Measurements from ENCODE around the gene TMEM202. TPM values are rescaled to one million over a fixed set of nuclear protein-coding genes. Genes with fewer than 3 reads are reported as not detected.
"Not testable (repeated sequence)": the region's sequence is repeated elsewhere in the genome, so short reads cannot be mapped to it uniquely, and the experiment has no call there.

The TMEM202 gene
- polyA plus RNA-seq, 1 donor: not detected

GRCh38 chr15:72402726-72403125, 4.6 kb downstream of the TMEM202 start:
- DNase-seq (ENCODE audit: low read depth): no peak

GRCh38 chr15:72404356-72404755, 6.3 kb downstream of the TMEM202 start:
- DNase-seq (ENCODE audit: low read depth): no peak

GRCh38 chr15:72404841-72405240, 6.7 kb downstream of the TMEM202 start:
- no peak for DNase-seq (ENCODE audit: low read depth)

GRCh38 chr15:72406936-72407335, 8.8 kb downstream of the TMEM202 start:
- DNase-seq (ENCODE audit: low read depth): no peak

GRCh38 chr15:72411111-72411510, 13.0 kb downstream of the TMEM202 start:
- no peak for DNase-seq (ENCODE audit: low read depth)

- DNase-seq (ENCODE audit: low read depth): no peak
Observed at GRCh38 chr15:72411544-72411943, 13.4 kb downstream of the TMEM202 start.

- DNase-seq (ENCODE audit: low read depth): not testable (repeated sequence)
Observed at GRCh38 chr15:72413337-72413736, 15.2 kb downstream of the TMEM202 start.

GRCh38 chr15:72415304-72415703, 17.2 kb downstream of the TMEM202 start:
- DNase-seq (ENCODE audit: low read depth): no peak

- DNase-seq (ENCODE audit: low read depth): not testable (repeated sequence)
Observed at GRCh38 chr15:72419768-72420167, 21.7 kb downstream of the TMEM202 start.

GRCh38 chr15:72420576-72420975, 22.5 kb downstream of the TMEM202 start:
- DNase-seq (ENCODE audit: low read depth): no peak

- DNase-seq (ENCODE audit: low read depth): no peak
Observed at GRCh38 chr15:72421484-72421883, 23.4 kb downstream of the TMEM202 start.

GRCh38 chr15:72423256-72423655, 25.2 kb downstream of the TMEM202 start:
- no peak for DNase-seq (ENCODE audit: low read depth)

- no peak for DNase-seq (ENCODE audit: low read depth)
Observed at GRCh38 chr15:72426753-72427152, 28.6 kb downstream of the TMEM202 start.

GRCh38 chr15:72437650-72438316, 39.7 kb downstream of the TMEM202 start:
- DNase-seq (ENCODE audit: low read depth): no peak

- DNase-seq (ENCODE audit: low read depth): not testable (repeated sequence)
Observed at GRCh38 chr15:72442848-72443247, 44.7 kb downstream of the TMEM202 start.

- DNase-seq (ENCODE audit: low read depth): no peak
Observed at GRCh38 chr15:72445426-72445825, 47.3 kb downstream of the TMEM202 start.

GRCh38 chr15:72450805-72451204, 52.7 kb downstream of the TMEM202 start:
- DNase-seq (ENCODE audit: low read depth): no peak

- no peak for DNase-seq (ENCODE audit: low read depth)
Observed at GRCh38 chr15:72451224-72451623, 53.1 kb downstream of the TMEM202 start.

- no peak for DNase-seq (ENCODE audit: low read depth)
Observed at GRCh38 chr15:72456684-72457083, 58.6 kb downstream of the TMEM202 start.

Other genes starting within 250 kb of the TMEM202 start
- 2.5 TPM for gene GRAMD2A, start 200.5 kb upstream of the TMEM202 start, polyA plus RNA-seq (ENCODE audit: insufficient read length)
- 886 TPM for gene PKM, start 167.1 kb upstream of the TMEM202 start, polyA plus RNA-seq (ENCODE audit: insufficient read length)
- gene PARP6, start 125.8 kb upstream of the TMEM202 start, polyA plus RNA-seq (ENCODE audit: insufficient read length): 68.0 TPM
- 1.7 TPM for gene CELF6, start 78.1 kb upstream of the TMEM202 start, polyA plus RNA-seq (ENCODE audit: insufficient read length)
- gene HEXA, start 22.3 kb upstream of the TMEM202 start, polyA plus RNA-seq (ENCODE audit: insufficient read length): 42.6 TPM
- gene ARIH1, start 76.0 kb downstream of the TMEM202 start, polyA plus RNA-seq (ENCODE audit: insufficient read length): 131 TPM